GM18498 (cell line): ENCODE measurements around the gene NOD1.
"Not testable (repeated sequence)": the region's sequence is repeated elsewhere in the genome, so short reads cannot be mapped to it uniquely, and the experiment has no call there.

ENCODE experiments used
- ATAC-seq: cut with Tn5 transposase; IDR thresholded peaks from one replicate; pipeline ENCODE4 v1.9.1; 2021; ENCODE audit warnings: mild to moderate bottlenecking, moderate library complexity; ENCODE audit not compliant: unreplicated experiment

The NOD1 gene

DNA sequence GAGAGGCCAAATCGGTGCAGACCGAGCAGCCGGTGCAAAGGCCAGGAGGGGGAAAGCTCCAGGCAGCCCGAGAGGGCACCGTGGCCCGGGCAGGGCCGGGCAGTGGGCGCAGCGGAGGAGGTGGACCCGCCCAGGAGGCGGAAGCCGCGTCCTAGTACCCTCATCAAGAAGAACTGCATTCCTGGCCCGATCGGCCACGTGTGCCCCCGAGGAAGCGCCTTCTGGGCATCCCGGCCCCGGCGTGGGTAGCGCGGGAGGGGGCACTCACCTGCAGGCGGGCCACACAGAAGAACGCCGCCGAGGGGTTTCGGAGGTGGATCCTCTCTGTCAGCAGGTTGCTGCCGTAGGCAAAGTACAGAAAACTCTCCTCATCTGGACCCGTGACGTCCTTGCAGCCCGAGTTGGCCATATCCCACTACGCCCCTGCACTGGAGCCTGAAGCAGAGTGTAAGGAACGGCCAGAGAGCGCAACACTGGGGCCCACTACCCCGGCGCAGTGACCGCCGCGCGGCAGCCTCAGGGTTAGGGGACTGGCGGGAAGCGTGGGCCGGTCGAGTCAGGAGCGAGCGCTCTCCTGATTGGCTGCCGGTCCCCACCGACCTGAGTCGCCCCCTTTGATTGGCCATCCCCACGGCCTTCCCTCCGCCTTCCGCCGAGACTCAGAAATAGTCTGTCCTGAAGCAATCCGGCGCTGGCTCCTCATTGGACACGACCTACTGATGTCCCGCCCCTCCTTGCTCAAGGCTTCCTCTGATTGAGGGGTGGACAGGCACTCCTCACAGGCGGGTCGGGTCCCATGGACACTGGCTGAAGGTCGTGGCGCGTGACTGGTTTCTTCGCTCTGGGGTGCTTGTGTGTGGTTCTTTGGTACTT lies 26.0 kb upstream of the NOD1 start, which contains the start of gene GGCT:
GGCT (minus strand) TSS at position 529 of the 873 bp plus-strand sequence; CDS start at position 409, 120 bp downstream.
- ATAC-seq = peak; percentile 98

DNA sequence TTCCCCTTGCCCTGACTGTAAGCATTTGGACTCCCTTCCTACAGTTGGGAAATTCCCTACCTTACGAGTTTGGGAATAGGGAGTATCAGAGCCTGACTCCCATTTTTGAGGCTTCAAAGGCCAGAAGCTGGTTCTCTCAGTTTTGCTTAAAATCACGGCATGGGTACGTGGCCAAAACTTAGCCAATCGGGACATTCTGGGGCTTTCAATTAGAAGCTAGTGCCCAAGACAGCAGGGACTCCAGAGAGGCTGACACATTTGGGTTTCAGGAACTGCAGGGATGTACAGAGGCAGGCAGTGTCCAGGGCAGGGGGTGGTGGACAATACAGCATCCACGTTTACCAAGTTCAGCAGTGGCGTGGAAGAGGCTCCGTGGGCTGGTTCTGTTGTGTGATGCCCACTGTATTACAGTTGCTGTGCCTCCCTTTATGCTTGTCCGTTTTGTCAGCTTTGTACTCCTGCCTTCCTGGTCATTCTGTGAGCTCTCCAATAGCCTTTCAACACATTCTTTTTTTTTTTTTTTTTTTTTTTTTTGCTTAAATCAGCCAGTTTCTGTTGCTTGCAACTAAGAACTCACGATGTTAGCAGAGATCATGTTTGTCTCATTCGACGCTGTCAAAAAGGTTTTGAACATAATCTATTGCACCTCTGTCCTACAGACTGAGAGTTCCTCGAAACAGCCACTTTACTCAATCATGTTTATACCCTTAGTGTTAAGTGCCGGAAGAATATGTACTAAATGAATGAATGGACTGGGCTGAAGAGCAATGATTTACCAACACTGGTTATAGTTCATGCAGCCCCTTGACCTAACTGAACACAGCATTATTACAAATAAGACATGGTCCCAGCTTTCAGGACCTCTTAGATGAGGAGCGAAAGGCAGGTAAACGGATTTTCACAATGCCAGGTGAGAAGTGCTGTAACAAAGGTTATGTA lies 25.0 kb upstream of the NOD1 start:
- ATAC-seq = no peak

DNA sequence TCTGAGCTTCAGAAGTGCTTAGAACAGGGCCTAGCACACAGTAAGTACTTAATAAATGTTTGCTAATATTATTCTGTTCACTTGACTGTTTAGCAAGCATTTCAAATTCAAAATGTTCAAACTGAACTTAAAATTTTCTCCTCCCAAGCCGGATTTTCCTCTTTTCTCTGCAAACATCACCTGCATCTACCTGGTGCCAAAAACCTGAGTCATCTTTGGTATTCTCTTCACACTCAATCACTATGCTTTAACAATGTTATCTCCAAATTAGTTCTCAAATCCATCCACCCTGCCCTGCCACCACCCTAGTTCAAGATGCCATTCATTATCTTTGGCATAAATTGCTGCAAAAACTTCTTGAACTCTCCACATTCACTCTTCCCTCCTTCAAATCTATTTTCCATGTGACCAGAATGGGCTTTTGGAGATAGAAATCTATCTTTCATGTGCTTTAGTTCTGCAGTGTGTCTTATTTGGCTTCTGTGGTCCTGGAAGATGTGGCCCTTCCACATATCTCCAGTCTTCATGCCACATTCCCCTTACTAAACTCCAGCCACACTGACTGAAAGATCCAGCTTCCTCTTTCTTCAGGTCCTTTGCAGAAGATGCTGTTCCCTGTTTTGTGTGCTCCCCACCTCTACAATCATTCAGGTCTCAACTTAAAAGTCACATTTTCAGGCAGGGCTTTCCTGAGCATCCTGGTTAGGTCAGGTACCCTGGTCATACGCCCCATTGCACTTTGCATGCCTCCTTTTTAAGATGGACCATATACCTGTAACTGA lies 24.1 kb upstream of the NOD1 start:
- no peak for ATAC-seq

DNA sequence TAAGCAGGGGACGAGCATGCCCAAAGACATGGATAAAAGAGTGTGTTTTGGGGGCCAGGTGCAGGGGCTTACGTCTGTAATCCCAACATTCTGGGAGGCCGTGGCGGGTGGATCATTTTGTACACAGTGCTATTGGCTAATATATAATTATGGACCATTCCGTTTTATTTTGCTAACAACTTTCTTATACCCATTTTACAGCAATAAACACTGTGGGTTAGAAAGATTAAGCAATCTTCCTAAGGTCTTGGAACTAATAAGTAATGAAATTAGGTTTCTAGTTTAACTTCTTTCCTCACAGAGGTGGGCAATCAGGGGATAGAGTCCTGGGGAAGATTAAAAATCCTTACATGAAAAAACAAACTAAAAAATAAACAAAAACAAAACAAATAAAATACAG lies 22.7 kb upstream of the NOD1 start:
- ATAC-seq = no peak

DNA sequence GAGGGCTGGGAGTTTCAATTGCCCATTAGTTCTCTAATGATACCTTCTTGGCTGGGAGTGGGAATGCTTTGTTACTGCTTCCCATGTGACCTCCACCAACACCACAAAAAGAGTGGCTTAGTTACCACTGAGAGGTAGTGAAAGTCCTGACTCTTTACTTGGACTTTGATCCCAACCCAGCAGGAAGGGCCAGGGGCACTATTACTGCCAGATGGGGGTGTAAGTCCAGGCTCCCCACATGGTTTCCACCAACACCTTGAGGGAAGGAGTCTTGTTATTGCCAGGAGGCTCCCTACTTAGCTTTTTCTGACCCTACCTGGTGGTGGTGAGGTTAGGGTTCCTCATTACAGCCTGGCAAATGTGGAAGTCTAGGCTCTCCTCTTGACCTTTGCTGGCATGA lies 14.6 kb upstream of the NOD1 start:
- no peak for ATAC-seq

DNA sequence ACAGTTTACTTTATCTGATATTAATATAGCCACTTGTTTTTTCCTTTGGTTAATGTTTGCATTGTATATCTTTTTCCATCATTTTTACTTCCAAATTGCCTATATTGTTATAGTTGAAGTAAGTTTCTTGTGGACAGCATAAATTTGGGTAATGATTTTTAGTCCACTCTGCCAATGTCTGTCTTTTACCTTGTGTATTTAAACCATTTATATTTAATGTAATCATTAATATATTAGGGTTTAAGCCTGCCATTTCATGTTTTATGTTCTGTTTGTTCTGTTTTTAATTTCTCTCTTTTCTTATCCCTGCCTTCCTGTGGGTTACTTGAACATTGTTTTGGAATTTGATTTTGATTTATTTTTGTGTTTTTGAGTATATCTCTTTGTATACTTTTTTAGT lies 12.8 kb upstream of the NOD1 start:
- no peak for ATAC-seq

DNA sequence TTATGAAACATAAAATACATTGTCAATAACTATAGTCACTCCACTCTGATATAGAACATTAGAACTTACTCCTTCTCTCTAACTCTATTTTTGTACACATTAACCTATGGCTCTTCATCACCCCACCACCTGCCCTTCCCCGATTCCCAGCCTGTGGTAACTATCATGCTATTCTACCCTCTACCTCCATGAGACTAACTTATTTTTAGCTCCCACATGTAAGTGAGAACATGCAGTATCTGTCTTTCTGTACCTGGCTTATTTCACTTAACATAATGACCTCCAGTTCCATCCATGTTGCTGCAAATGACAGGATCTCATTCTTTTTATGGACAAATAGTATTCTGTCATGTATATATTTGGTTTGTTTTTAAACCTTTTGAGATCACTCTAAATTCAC lies 8.8 kb upstream of the NOD1 start:
- ATAC-seq = no peak

DNA sequence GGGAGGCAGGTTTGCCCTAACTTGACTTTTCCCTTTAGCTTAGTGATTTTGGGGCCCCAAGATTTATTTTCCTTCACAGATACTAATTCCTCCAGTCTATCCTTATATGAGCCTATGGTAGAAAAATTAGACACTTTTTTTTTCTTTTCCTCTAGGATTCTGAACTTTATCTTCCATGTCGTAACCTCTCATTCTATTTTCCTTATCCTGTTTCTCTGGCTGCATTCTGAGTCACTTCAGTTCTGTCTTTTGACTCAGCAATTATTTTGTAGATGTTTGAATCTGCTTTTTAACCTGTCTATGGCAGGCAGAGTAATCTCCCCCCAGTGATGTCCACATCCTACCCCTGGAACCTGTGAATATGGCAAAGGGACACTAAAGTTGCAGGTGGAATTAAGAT lies 7.1 kb upstream of the NOD1 start:
- ATAC-seq = no peak

DNA sequence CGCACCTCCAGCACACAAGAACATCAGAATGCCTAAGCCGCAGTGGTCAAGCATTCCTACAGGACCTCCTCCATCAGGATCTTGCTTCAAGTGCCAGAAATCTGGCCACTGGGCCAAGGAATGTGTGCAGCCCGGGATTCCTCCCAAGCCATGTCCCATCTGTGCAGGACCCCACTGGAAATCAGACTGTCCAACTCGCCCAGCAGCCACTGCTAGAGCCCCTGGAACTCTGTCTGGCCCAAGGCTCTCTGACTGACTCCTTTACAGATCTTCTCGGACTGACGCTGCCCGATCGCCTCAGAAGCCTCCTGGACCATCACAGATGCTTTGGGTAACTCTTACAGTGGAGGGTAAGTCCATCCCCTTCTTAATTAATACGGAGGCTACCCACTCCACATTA lies 2.8 kb upstream of the NOD1 start:
- not testable (repeated sequence) for ATAC-seq

DNA sequence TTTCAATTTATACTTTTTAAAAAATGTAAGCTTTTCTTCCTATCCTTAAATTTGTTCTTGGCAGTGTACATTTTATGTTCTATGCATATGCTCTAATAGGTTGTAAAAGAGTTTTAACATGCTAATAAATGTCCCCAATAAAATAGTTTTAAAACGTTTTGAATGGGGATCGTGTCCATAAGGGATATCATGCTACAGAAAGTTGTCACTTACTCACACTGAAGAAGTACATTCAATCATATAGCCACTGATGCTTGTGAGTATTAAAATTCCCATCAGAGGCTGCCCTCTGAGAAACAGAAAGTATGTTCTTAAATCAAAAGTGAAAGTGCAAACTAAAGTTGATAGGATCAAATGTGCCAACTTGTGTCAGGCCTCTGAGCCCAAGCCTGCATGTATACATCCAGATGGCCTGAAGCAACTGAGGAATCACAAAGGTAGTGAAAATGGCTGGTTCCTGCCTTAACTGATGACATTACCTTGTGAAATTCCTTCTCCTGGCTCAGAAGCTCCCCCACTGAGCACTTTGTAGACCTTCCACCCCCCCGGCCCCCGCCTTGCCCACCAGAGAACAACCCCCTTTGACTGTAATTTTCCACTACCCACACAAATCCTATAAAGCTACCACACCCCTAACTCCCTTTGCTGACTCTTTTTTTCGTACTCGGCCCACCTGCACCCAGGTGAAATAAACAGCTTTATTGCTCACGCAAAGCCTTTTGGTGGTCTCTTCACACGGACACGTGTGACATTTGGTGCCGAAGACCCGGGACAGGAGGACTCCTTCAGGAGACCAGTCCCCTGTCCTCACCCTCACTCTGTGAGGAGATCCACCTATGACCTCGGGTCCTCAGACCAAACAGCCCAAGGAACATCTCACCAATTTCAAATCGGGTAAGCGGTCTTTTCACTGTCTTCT lies 877 bp upstream of the NOD1 start:
- ATAC-seq = no peak

DNA sequence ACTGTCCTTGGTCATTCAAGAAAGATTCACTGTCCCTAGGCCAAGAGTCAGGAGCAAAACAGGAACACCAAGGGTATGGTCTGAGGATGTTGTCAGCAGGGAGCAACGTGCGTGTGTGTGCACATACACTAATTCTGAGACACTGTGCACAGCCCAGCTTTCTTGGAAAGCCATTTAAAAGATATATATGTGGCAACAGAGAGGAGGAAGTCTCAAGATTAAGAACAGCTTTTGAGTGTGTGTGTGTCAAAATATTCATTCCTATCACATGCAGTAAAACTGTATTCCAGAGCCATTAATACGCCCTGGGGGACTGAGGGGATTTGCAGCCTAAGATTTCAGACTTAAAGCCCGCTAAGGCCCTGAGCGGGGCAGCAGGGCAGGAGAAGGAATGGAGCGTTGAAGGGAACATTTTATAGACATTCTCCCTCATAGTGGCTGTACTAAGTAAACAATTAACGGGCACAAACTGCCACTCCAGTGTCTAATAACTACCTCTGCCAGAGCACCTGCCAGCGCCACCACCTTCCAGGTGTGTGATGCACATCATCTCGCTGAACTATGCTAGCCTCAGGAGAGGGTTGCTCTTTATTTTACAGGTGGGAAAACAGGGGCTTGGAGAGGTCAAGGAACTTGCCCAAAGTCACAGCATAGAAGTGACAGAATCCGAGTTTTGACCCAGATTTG lies 2.0 kb downstream of the NOD1 start:
- ATAC-seq = no peak

DNA sequence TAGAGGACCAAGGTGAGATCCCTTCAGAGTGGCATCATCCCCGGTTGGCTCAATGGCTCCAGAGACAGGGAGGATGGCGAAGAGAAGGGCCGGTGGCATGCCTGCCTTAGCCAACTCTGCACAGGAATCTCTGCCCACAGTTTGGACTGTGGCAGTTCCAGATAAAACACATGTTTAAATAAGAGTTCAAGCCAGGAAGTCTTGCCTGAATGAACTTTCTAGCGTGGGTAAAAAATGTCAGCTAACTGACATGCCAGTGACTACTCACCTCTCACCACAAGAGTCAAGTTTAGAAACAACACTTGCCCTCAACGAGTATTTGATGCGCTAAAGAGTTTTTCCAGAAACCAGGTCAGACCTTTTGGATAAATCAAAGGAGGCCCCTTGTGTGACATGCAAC lies 3.0 kb downstream of the NOD1 start:
- ATAC-seq = no peak

DNA sequence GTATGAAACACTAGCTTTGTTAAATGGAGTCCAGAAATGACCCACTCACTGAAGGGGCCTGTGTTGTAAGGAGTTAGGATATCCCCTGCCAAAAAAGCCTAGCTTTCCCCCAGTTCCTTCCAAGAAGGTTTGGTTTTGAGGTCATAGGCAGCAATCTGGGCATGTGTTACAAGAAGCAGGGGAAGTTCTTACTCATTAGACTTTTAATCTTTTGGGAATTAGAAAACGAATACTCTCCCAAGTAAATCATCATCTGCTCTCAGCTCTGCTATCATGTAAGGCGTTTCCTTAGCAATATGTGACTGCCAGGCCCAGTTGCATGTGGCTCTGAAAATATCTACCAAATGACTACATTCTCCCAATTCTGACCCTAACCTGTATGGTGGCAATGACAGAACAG lies 3.7 kb downstream of the NOD1 start:
- no peak for ATAC-seq

DNA sequence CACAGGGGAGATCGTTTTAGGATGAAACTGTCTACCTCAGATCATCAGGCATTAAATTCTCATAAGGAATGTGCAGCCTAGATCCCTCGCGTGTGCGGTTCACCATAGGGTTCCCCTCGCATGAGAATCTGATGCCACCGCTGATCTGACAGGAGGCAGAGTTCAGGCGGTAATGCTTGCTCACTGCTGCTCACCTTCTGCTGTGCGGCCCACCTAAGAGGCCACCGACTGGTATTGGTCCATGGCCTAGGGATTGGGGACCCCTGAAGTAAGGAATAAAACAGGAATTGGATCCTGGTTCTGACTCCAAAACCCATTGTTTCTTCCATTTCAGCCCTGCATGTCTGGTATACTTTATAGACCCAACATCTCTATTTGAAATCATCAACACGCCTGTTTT lies 4.1 kb downstream of the NOD1 start:
- ATAC-seq = no peak

DNA sequence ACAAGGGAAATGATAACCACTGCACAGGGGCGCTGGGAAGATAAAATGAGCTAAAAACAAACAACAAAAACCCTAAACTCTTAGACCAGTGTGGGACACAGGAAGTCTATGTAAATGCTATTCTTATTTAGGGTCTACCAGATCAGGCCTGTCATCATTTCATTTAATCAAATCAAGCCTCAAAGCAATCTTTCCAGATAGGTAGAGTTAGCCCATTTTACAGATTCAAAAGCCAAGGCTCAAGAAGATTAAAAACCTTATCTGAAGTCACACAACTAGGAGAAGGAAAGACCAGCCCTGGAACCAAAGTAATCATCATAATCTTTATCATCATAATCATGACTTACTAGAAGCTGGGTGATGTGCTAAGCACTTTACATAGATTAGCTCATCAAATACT lies 4.7 kb downstream of the NOD1 start:
- ATAC-seq = no peak

DNA sequence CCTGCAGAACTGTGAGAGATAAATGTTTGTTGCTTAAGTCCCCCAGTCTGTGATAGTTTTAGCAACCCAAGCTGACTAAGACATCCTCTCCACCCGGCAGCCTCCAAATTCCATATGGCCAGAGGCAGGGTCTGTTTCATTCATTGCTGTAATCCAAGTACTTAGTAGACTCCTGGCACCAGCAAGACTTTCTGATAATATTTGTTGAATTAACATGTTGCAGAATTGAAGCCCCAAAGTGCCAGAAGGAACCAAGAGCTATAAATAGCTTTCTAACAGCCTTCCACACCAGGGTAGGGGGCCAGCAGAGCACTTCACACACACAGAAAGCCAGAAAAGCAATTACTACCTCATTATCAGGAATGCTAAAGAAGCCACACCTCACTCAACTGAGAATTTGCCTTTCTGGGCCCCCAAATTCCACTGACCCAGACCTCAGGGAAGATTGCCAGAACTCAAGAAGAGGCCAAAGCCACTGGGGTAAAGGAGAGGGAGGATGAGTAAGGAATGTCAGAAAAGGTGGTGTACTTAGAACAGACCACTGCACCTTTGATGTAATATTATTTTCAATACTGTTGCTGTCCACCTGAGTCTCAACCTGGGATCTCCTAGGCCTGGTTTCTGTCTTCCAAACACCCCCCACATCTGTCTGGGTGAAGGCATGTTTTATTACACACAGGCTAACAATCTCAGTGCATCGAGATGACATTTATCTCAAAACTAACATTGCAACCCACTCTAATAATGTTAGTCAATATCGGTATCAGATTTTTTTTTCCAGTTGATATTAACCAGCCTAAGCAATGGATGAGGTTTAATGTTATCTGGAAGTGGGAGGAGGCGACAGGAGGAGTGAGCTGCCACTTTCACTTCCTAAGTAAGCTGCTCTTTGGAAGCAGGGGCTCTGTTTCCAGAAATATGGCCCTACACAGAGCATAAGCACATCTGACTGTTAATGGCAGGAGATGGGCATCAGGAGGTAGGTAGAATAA lies 5.5 kb downstream of the NOD1 start:
- ATAC-seq = no peak

DNA sequence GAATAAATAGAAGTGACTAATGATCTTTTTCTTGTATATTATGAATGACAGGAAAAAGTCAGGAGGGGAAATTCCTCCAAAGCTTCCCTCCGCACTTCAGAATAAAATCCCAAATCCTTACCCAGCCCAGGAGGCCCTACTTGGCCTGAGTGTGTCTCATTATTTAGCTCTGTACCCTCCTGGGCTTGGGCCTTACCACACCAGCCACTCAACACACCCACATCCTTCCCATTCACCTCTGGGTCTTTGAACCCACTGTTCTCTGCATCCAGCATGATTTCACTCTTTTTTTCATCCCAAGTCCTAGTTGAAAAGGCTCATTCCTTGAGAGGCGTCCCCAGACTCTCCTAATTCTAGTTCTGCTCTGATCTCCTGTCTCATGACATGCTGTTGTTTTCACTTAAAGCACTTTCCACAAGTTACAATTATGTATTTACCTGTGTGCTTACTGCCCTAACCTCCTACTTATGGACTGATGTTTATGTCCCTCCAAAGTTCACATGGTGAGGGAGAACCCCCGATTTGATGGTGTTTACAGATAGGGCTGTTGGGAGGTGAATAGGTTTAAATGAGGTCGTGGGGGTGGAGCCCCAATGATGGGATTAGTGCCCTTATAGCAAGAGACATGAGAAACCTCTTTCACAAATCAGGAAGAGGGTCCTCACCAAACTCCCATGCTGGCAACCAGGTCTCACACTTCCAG lies 6.4 kb downstream of the NOD1 start:
- no peak for ATAC-seq

DNA sequence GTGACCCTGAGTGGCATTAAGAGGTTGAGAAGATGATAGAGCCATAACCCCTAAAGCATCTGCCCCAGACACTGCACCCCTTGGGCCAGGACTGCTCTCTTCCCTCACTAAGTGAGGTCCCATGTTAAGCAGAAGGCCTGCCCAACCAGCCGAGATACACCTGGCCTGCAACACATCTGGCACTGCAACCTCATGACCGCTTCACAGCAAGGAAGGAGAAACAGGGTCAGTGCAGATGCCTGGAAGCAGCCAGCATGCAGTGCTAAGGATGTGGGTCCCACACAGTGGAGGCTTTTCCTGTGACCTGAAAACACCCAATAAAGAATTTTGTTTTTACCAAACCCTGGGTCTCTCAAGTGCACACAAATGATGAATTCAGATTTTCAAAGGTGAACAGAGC lies 7.4 kb downstream of the NOD1 start:
- no peak for ATAC-seq
